DMS114 treated with DMSO at 0.1 percent for 48 hours (cell line): ENCODE measurements around the gene CFAP65.

ENCODE experiments used
- DNase-seq: peaks from one replicate; lab custom pipeline; 2025; ENCODE audit not compliant: unreplicated experiment; lab: John Stamatoyannopoulos, UW

The CFAP65 gene

DNA sequence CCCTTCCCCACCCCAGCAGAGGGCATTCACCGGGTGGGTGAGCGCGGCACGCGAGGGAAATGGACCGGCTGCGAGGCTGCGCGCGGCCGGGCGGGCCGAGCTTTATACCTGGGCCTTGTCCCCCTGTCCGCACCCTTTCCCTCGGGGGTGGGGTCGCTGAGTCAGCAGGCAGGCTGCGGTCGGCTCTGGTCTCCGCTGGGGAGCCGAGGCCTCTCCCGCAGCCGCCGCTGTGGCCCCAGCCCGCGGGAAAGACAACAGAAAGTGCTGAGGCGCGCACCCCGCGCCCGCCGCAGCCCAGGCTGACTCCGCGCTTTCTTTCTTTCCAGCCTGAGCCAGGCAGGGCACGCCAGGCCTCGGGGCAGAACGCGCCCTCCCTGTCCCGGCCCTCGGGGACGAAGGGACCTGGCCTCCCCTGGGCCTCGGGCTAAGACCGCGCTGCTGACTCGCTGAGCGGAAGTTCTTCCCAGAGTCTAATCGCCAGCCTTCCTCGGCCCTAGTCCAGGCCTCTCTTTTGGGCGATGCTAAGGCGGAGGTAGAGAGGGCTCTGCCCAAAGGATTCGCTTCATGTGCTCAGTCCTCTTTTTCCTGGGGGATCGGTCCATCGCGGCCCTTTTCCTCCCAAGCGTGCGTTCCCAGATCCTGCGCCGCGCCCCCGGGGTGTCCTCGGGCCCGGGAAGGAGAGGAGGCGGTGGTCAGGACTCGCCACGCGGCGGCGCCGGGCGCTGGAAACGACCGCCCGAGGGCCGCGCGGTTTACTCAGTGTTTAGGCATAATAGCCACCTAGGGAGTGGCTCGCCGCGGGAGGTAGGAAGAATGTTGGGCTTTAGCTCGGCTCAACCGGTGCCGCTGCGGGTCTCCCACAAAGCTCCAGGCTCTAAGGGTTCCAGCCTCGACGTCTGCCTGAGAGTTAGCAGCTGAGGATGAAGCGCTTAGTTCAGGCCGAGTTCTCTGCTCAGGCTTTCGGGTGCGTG lies 47.7 kb downstream of the CFAP65 start, which contains the start of gene CRYBA2:
Gene CRYBA2, minus strand, starts transcription at position 78 of the 971 bp plus-strand sequence. CDS start 246 bp downstream, outside the sequence.
- DNase-seq, result no peak

DNA sequence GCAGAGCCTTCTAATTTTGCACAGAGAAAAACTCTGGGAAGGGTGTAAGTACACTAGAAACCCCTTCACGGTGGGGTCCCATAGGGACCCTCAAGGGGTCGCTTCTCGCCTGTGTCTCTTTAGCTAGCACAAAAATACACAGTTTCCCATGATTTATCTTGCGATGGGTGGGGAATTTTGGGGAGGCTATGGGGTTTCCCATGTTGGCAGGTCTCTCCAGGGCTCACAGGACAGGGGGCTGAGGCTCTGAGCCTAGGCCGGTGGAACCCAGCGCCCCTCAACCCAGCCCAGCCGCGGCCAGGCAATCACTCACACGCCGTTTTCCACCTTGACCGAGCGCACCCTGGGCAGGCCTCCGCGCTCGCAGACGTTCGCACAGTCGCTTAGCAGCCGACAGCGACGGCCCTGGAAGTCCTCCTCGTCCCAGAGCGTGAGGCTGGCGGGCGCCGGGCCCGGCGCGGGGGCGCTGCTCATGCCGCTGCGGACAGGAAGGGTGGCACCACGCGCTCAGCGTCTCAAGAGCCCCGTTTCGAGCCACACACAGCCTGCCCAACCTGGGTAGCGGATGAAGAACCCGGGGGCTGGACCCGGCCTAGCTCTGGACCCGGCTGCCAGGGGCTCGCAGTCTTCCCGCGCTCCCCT lies 48.5 kb downstream of the CFAP65 start:
- DNase-seq, result no peak

DNA sequence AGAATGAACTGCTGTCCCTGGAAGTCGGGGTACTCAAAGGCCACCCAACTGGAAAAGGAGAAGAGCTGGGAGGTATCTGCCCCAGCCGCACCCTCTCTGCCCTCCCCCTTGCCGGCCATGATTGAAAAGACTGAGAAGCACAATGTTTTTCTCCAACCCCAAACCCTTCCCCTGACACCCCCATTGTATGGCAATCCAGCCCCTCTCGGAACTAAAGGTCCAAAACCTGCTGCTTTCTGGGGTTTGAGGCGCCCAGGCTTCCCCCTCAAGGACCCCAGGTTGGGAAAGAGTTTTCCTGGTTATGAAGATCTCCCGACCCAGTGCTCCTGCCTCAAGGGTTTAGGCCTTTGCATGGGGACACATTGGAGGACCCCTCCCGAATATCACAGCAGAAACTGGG lies 49.1 kb downstream of the CFAP65 start:
- no peak for DNase-seq

DNA sequence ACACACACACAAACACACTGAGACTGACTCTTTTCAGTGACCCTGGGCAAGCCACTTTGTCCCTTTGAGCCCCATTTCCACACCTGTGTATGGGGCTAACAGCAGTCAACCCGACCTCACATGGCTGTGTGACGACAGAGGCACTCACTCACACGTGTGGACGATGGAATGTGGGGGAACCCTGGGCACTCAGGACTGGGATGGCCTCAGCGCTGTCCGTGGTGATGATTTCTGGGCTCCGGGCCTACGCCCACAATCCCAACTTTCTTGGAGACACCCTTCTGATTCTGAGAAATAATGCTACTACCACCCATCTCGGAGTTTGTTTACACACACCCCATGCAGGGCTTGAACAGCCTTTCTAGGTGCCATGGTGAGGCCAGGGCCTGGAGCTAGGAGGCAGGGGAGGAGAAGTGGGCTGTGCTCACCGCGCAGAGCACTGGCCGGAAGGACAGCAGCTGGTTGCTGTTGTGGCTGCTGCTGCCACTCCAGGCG lies 49.6 kb downstream of the CFAP65 start:
- DNase-seq, result no peak

DNA sequence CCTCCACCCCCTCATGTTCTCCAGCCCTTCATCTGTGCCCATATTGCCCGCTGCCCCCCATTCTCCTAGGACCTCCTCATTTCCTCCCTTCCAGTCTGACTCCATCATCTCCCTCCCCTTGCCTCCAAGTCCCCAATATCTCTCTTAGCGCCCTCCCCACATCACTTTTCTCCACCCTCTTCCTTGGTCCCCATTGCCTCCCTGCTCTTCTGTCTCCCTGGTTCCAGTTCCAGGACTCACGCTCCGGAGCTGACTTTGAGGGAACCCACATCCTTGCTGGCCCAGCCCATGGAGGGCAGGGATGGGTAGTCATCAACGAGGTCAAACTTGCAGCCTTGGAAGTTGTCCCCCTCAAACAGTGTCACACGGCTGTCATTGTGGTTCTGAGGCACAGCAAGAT lies 50.7 kb downstream of the CFAP65 start:
- DNase-seq, result no peak

DNA sequence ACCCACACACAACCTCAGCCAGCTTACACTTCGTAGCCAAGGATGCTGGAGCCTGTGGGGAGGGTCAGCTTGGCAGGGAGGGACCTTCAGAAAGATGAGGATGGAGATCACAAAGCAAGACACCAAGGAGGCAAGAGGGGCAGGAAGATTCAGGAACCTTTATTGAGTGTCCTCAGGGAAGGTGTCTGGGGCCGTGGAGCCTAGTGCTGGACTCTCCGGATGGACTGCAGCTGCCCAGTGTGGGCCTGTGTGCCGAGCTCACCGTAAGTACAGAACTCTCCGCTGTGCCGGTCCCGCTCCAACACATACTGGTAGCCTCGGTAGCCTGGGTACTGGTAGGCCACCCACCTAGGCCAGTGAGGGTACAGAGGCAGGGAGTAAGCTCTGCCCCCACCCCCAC lies 51.3 kb downstream of the CFAP65 start:
- no peak for DNase-seq

DNA sequence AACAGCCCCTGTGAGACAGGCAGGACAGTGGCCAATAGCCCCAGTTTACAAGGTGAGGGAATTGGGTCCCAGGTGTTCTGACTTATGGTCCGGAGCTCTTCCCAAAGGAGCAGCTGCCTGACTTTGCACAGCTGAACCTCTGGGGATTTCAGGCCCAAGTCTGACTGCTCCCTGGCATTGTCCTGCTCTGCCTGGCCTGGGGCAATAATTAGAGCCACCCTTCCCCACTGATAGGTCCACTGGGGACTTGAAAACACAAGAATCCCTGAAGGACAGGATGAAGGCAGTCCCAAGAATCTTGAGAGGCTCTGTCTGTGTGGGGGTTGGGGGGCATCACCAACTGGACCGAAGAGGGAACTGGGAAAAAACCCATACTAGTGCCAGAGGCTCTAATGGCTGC lies 52.7 kb downstream of the CFAP65 start:
- DNase-seq, result no peak

DNA sequence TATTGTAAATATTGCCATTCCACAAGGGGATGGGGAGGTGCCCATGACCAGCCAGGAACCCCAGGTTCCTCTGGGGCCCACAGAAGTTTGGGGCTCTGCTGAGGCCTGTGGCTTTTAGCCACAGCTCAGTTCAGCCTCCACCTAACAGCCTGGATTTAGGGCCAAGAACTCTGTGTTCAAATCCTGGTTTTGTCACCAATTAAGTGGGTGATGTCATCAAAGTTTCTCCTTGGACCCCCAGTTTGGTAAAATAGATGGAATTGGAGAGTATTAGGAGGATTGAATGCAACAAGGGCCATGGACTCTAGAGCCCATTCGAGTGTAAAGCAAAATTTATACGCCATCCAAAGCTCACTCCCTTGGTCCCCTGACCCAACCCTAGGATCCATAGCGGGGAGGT lies 53.2 kb downstream of the CFAP65 start:
- no peak for DNase-seq

DNA sequence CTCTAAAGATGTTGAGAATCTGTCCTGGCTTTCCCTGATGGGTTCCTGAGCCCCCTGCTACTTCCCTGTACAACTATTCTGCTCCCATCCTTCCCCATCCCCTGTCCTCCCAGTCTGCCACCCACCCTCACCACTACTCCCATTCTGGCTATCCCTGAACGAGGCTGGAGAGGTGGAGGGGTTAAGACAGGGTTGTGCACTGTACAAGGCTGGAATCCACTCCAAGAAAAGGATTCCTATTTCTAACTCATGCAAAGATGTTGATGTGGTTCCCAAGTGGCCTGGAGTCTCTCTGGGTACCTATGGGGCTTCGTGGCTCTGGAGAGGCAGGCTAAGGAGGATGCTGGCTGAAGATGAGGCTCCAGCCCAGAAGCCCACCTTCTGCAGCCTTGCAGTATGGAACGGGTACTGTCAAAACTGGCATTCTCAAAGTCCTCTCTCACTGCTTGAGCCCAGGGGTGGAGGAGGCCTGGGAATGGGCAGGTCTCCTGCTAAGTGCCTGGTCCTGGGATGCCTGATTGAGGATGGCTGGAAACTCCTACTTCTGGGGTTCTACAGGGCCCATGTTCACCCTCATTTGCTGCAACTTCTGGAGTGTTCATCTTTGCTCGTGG lies 55.1 kb downstream of the CFAP65 start:
- no peak for DNase-seq

DNA sequence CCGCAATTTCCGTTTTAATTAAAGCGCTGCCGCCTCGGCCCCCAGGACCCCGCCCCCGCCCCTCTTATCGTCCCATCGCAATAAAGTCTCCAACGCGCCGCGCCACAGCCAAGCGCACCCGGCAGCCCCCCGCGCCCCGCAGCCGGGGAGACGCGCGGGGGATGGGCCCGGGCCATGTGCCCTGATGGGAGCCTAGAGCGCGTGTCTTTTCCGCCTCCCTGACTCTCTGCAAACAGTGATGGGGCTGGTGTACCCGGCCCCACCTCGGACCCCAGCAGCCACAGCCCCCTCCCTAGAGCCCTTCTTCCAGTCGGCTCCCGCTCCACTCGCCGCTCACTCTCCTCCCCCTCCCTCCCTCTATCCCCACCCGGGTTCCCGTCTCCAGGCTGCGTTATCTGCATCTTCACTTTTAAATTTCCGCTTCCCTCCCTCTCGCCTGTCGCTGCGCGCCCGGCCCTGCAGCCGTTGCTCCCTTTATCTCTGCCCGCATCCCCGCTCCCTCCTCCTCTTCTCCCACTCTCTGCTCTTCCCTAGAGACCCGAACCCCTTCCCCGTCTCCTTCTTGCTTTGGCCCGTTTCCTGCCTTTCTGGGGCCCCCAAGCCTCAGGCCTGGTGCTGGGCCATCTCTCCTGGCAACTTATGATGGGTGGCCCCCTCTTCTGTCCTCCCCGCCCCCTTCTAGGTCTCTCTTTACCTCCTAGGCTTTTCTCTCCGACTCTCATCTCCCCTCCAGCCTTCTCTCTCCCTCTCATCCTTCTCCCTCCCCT lies 55.8 kb downstream of the CFAP65 start:
- DNase-seq, result no peak

DNA sequence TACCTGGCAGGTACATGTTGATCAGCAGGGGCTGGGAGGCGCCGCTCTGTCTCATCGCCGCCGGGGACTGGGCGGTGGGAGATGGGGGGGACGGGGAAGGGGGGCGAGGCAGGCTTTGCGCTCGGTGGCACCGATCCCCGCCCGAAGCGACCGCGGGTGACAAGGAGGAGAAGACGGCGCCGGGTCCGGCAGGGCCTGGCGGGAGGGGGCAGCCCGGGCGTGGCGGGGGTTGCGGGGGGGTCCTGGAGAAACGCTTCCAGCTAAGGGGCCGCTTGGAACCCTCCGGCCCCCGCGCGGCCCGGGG lies 56.3 kb downstream of the CFAP65 start, which contains the start of gene FEV:
Gene FEV, minus strand, starts transcription at position 164 of the 304 bp plus-strand sequence. Its CDS starts 109 bp downstream, at position 55.
- no peak for DNase-seq

DNA sequence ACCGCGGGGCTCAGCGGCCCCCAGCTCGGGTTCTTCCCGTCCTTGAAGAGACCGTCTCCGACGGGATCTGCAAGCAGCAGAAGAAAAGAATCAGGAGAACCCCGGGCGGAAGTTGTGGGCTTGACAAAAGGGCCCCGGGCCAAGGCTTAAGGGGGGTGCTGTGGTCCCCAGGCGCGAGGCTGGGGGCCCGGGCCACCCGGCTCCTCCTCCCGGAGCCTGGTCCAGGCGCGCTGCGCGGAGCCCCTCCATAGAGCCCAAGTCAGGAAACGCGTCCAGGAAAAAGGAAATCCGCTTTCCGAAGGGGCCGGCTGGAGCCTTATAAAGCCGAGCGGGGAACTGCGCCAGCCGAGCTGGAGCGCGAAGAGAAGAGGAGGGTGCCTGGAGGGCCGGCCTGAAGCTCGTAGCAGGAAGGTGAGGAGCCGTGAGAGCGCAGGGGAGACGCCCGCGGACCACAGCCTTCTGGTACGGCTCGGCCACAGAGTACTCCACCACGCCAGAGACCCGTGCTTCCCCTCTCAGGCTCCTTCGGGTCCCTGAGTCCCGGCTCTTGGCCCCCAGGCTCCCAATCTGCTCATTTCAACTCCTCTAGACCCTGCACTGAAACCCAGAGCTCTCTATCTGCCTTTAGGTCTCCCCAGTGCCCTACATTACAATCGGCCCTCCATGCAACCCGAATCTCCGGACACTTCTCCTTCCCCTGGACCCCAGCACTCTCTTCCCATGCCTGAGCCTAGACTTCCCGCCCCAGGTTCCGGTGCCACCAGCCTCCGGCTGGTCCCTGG lies 56.9 kb downstream of the CFAP65 start:
- DNase-seq, result no peak

DNA sequence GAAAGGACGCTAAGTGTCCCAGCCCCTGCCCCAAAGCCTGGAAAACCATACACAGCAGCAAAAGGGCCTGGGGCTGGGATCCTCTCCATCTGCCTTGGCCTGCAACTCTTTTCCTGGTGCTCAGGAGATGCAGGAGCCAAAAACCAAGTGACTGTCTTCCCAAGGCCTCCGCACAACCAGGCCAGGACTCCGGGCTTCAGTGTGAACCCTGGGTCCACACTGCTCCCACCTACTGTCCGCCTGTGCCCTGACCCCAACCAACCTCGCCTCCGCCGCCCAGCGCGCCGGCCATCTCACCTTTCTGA lies 57.4 kb downstream of the CFAP65 start:
- DNase-seq, result no peak

DNA sequence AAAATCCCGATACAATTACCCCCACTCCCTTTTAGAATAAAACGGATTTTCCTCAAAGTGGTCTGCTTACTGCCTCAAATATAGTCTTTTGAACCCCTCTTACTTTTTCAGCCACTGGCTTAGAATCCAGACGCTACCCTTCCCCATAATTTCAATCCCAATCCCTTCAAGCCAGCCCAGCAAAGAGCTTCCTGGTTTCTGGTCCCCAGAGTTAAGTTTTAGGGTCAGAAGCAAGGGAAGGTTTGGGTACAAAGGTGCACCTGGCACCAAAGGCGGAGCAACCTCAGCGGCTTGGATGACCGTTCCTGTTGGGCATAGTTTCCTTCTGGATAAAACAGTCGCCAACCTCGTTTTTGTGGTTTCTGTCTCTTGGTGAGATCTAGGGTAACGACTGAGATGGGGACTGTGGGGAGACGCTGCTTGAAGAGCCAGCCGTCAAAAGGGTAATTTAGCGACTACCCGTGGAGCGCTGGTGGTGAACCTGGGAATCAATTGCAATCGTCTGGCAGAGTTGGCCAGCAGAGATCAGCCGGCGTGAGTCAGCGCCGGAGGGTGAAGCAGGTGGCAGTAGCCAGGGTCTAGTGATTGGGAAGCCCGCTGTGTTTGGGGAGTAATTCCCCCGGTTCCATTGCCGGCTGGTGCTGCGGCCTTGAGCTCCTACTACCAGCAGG lies 57.9 kb downstream of the CFAP65 start:
- no peak for DNase-seq

DNA sequence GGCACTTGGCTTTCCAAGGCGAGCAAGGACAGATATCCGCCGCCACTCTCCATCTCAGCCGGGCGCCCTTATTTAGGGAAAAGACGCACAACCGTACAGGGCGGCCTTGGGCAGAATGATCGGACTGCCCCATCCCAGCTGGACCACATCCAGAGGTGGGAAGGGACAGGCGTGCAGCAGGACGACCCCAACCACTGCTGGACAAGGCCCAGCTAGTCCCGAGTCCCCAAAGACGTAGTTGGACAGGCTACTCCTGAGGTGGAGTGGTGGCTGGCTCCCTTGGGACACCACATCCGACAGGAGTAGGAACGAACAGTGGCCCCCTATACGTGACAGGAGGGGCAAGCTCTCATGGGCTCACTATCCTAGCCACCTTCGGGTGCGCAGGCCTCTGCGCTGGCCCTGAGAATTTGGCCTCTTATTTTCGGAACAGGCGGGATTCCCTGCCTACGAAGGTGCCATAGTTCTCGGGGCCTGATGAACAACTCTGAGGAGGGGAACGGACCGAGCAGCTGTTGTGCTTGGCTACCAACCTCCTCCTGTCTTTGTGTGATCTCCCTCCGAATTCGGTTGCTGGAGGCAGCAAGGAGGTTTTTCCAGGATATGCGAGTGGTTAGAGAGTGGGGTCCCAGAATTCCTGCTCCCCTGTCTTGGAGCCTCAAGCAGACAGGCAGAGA lies 58.6 kb downstream of the CFAP65 start:
- no peak for DNase-seq

DNA sequence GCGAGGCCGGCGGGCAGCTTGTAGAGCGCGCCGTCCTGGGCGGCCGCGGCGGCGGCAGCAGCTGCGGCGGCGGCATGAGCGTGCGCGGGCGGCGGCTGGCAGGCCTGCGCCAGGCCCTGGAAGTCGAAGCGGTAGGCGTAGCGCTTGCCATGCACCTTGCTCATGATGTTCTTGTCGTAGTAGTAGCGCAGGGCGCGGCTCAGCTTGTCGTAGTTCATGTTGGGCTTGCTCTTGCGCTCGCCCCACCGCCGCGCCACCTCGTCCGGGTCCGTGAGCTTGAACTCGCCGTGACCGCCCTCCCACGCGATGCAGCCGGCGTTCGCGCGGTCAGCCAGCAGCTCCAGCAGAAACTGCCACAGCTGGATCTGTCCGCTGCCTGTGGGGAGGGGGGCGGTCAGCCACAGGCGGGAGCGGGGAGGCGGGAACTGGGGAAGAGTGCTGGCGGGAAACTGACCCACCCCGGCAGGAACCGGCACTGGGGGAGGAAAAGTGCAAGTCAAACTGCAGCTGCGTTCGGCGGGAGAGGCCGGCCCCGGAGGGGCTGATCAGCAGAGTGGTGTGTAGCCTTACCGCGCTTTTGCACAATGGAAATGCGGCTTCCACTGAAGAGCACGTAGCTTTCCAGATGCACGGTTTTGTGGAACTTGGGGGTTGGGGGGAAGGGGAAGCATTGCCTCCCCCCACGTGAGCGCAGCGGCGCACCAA lies 59.3 kb downstream of the CFAP65 start:
- DNase-seq, result no peak

DNA sequence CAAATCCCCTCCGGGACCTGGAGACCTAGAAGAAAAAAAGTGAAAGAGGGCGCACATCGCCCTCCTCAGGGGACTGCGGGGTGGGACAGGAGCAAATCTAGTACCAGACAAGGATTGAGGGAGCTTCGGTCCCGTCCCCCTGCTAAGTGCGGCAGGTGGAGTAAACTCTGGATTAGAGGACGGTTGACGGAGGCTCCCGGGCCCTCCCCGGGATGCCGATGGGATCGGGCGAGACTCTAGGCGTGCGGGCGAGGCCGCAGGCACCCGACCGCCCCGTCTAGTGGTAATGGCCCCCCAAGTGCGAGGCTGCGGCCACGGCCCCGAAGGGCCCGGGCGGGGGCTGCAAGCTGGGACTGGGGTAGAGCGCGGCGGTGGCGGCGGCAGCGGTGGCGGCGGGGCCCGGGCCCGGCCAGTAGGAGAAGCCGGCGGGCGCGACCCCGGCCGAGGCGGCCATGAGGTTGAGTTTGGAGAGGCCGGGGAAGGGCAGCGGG lies 59.9 kb downstream of the CFAP65 start:
- DNase-seq, result no peak

DNA sequence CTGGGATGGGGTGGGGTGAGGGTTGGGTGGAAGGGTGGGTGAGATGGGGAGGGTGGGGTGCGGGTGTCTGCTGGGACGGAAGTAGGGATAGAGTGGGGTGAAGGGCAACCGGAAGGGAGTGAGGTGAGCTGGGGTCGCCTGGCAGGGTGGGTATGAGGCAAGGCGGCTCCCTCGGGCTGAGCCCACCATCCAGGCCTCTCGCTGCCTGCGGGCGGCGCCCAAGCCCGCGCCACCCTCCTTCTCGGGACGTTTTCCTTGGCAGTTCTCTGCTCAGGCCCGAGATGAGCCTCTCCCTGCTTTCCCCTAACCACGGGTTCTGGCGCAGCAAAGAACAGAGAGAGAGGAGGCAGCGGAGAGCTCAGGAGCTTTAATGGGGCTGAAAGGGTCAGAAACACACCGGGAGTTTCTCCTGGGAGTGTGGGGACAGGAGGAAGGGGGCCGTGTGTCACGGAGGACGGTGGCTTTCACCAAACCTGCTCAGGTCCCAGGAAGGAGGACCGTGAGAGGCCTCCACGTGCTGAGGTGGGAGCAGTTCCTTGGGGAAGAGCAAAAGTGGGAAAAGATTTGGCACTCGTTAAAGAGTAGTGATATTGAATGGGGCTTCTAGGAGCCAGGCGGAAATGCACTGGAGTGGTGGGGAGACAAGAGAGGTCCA lies 60.5 kb downstream of the CFAP65 start:
- no peak for DNase-seq
